Measurements from ENCODE around the gene DENND4A. TPM values are rescaled to one million over a fixed set of nuclear protein-coding genes. Genes with fewer than 3 reads are reported as not detected.

The DENND4A gene
- total RNA-seq, 3 donors from 2014 or later (not counting 1 experiment from before 2014, with no cell fraction given): 65.8 to 84.6 (median 66.1) TPM

GRCh38 chr15:65632780-65633375, 159.2 kb downstream of the DENND4A start:
- Mint-ChIP-seq H3K9me3 (no peaks in the 10 kb centered on the region), H3K4me1 (peaks cover 0 to 6% of the 10 kb centered on the region in 2 donors), H3K27ac (no peak overlapping the region), H3K27me3 (ENCODE audit: low read depth in 2 of 2) (no peaks in the 10 kb centered on the region), H3K4me3 (no peak overlapping the region), H3K36me3 (no peaks in the 10 kb centered on the region)
- intact Hi-C loops (cut with micrococcal nuclease): no loop called here
- H3K9me3 ChIP-seq (ENCODE audit: control insufficient read depth, insufficient read depth, low read length): no peaks in the 10 kb centered on the region
- ATAC-seq (no peak), DNase-seq (no peak)
- H3K36me3 ChIP-seq (ENCODE audit: control insufficient read depth, insufficient read depth, low read length): no peaks in the 10 kb centered on the region
- no peak overlapping the region for H3K27ac ChIP-seq (ENCODE audit: low read length)
- no peaks in the 10 kb centered on the region for H3K4me1 ChIP-seq (ENCODE audit: control insufficient read depth, insufficient read depth, low read length)
- TF ChIP-seq CTCF (IDR thresholded peaks at IDR 0.05): no peak
- H3K4me3 ChIP-seq (ENCODE audit: low read length): no peak overlapping the region
- H3K27me3 ChIP-seq (ENCODE audit: control insufficient read depth, insufficient read depth, low read length): no peaks in the 10 kb centered on the region
- 94% methylated on average over 4 of the region's 4 CpGs for WGBS (ENCODE audit: insufficient coverage)

DNA sequence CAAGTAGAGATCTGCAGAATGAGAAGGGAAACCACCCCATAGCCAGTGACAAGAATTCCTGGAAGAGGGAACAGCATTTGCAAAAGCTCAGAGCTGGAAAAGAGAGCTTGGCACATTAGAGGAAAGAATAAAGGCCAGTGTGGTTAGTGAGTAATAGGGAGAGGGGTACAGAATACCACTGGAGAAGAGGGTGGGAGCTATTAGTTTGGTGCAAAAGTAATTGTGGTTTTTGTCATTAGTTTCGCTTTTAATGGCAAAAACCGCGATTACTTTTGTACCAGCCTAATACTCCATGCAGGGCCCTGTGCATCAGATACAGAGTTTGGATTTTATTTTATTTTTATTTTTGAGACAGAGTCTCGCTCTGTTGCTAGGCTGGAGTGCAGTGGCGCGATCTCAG, 160.6 kb downstream of the DENND4A start:
- Histone ChIP-seq H3K36me3 (ENCODE audit: control insufficient read depth, insufficient read depth, low read length) (no peaks in the 10 kb centered on the region), H3K27me3 (ENCODE audit: control insufficient read depth, insufficient read depth, low read length) (no peaks in the 10 kb centered on the region), H3K9me3 (ENCODE audit: control insufficient read depth, insufficient read depth, low read length) (no peaks in the 10 kb centered on the region), H3K4me3 (ENCODE audit: low read length) (no peak overlapping the region), H3K27ac (ENCODE audit: low read length) (no peak overlapping the region), H3K4me1 (ENCODE audit: control insufficient read depth, insufficient read depth, low read length) (no peaks in the 10 kb centered on the region)
- H3K27ac Mint-ChIP-seq: no peak overlapping the region
- no peak for TF ChIP-seq CTCF (IDR thresholded peaks at IDR 0.05)
- H3K36me3 Mint-ChIP-seq: no peaks in the 10 kb centered on the region
- 80% methylated on average over 6 of the region's 6 CpGs for WGBS (ENCODE audit: insufficient coverage)
- no peak for ATAC-seq
- H3K4me3 Mint-ChIP-seq: no peak overlapping the region
- intact Hi-C loops (cut with micrococcal nuclease): no loop called here
- DNase-seq: peak in 1 of 2 donors; percentile 17
- no peaks in the 10 kb centered on the region for H3K9me3 Mint-ChIP-seq
- peaks cover 0 to 6% of the 10 kb centered on the region in 2 donors for H3K4me1 Mint-ChIP-seq
- no peaks in the 10 kb centered on the region for H3K27me3 Mint-ChIP-seq (ENCODE audit: low read depth in 2 of 2)

GRCh38 chr15:65630760-65631159, 161.3 kb downstream of the DENND4A start:
- no peak overlapping the region for H3K4me3 Mint-ChIP-seq
- H3K27me3 Mint-ChIP-seq (ENCODE audit: low read depth in 2 of 2): no peaks in the 10 kb centered on the region
- no peak overlapping the region for H3K27ac Mint-ChIP-seq
- 72% methylated on average over 5 of the region's 5 CpGs for WGBS (ENCODE audit: insufficient coverage)
- Histone ChIP-seq H3K27ac (ENCODE audit: low read length) (no peak overlapping the region), H3K4me1 (ENCODE audit: control insufficient read depth, insufficient read depth, low read length) (no peaks in the 10 kb centered on the region), H3K4me3 (ENCODE audit: low read length) (no peak overlapping the region), H3K27me3 (ENCODE audit: control insufficient read depth, insufficient read depth, low read length) (no peaks in the 10 kb centered on the region), H3K9me3 (ENCODE audit: control insufficient read depth, insufficient read depth, low read length) (no peaks in the 10 kb centered on the region), H3K36me3 (ENCODE audit: control insufficient read depth, insufficient read depth, low read length) (peaks cover 2% of the 10 kb centered on the region)
- no peak for TF ChIP-seq CTCF (IDR thresholded peaks at IDR 0.05)
- no peaks in the 10 kb centered on the region for H3K36me3 Mint-ChIP-seq
- no peaks in the 10 kb centered on the region for H3K9me3 Mint-ChIP-seq
- ATAC-seq (no peak), DNase-seq (no peak)
- intact Hi-C loops (cut with micrococcal nuclease): no loop called here
- H3K4me1 Mint-ChIP-seq: peaks cover 0 to 6% of the 10 kb centered on the region in 2 donors

DNA sequence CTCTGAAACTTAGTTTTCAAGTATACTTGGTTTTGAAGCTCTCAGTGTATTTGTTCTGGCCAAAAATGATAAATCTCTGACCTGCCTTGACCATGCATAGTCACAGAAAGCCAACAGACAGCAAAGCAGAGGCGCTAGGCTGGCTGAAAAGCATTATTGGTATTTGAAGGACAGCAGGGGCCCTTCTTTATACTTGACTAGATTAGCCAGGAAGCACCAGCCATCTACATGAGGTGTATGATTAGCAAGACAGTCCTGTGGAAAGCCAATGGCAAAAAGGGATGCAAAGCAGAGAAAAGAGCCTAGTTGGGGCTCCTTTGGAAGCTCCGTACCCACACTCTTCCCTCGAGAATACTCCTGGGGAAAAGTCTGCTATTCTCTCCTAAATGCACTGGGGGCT, 162.5 kb downstream of the DENND4A start:
- WGBS (ENCODE audit: insufficient coverage): 97% methylated on average over 3 of the region's 3 CpGs
- Histone ChIP-seq H3K36me3 (ENCODE audit: control insufficient read depth, insufficient read depth, low read length) (peaks cover 7% of the 10 kb centered on the region), H3K4me1 (ENCODE audit: control insufficient read depth, insufficient read depth, low read length) (no peaks in the 10 kb centered on the region), H3K9me3 (ENCODE audit: control insufficient read depth, insufficient read depth, low read length) (no peaks in the 10 kb centered on the region), H3K27ac (ENCODE audit: low read length) (no peak overlapping the region), H3K27me3 (ENCODE audit: control insufficient read depth, insufficient read depth, low read length) (no peaks in the 10 kb centered on the region), H3K4me3 (ENCODE audit: low read length) (no peak overlapping the region)
- H3K4me1 Mint-ChIP-seq: peaks cover 0 to 6% of the 10 kb centered on the region in 2 donors
- no peaks in the 10 kb centered on the region for H3K36me3 Mint-ChIP-seq
- H3K27ac Mint-ChIP-seq: no peak overlapping the region
- H3K4me3 Mint-ChIP-seq: no peak overlapping the region
- intact Hi-C loops (cut with micrococcal nuclease): no loop called here
- H3K9me3 Mint-ChIP-seq: no peaks in the 10 kb centered on the region
- ATAC-seq: no peak
- H3K27me3 Mint-ChIP-seq (ENCODE audit: low read depth in 2 of 2): no peaks in the 10 kb centered on the region
- no peak for TF ChIP-seq CTCF (IDR thresholded peaks at IDR 0.05)
- no peak for DNase-seq
